Measurements from ENCODE around the gene CDH23. TPM values are rescaled to one million over a fixed set of nuclear protein-coding genes. Genes with fewer than 3 reads are reported as not detected.

The CDH23 gene
- total RNA-seq, 2 donors from 2014 or later, result 8.1 to 9.0 TPM

DNA sequence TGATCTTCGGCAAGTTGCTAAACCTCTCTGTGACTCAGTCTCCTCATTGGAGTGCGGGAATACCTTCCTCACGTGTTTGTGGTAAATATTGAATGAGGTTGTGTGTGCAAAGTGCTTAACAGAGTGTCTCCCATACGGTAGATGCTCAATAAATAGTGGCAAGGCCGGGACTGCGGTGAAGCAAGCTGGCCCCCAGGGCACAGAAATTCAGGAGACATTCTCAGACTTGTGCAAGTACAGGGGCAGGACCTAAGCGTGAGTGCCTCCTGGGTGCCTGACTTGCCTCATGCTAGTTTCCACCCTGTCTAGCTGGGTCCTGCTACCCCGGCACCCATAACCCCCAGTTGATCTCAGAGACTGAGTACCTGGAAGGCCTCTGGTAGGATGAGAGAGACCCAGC is 97.8 kb downstream of the CDH23 start:
- H3K4me3 Mint-ChIP-seq, result no peak overlapping the region
- H3K27ac Mint-ChIP-seq, result no peak overlapping the region
- no peaks in the 10 kb centered on the region for H3K9me3 ChIP-seq (ENCODE audit: control insufficient read depth, low read length, poor library complexity, severe bottlenecking)
- DNase-seq (no peak), ATAC-seq (no peak)
- peaks cover 5% of the 10 kb centered on the region for H3K36me3 Mint-ChIP-seq (ENCODE audit: low read depth)
- H3K4me1 Mint-ChIP-seq, result peaks cover 12% of the 10 kb centered on the region
- peaks cover 34% of the 10 kb centered on the region for H3K27me3 Mint-ChIP-seq

- H3K9me3 ChIP-seq (ENCODE audit: control insufficient read depth, low read length, poor library complexity, severe bottlenecking), result no peaks in the 10 kb centered on the region
- H3K4me1 Mint-ChIP-seq, result peaks cover 12% of the 10 kb centered on the region
- H3K4me3 Mint-ChIP-seq, result no peak overlapping the region
- ATAC-seq (peak; percentile 74), DNase-seq (no peak)
- peaks cover 34% of the 10 kb centered on the region for H3K27me3 Mint-ChIP-seq
- H3K27ac Mint-ChIP-seq, result no peak overlapping the region
- H3K36me3 Mint-ChIP-seq (ENCODE audit: low read depth), result peaks cover 5% of the 10 kb centered on the region
These were observed 98.3 kb downstream of the CDH23 start for GRCh38 chr10:71494980-71495381.

GRCh38 chr10:71496927-71497762 is 100.4 kb downstream of the CDH23 start:
- no peak overlapping the region for H3K4me3 Mint-ChIP-seq
- no peak overlapping the region for H3K27ac Mint-ChIP-seq
- H3K4me1 Mint-ChIP-seq, result peaks cover 12% of the 10 kb centered on the region
- peaks cover 41% of the 10 kb centered on the region for H3K27me3 Mint-ChIP-seq
- ATAC-seq, result no peak
- no peak for DNase-seq
- peaks cover 3% of the 10 kb centered on the region for H3K36me3 Mint-ChIP-seq (ENCODE audit: low read depth)
- H3K9me3 ChIP-seq (ENCODE audit: control insufficient read depth, low read length, poor library complexity, severe bottlenecking), result no peaks in the 10 kb centered on the region

DNA sequence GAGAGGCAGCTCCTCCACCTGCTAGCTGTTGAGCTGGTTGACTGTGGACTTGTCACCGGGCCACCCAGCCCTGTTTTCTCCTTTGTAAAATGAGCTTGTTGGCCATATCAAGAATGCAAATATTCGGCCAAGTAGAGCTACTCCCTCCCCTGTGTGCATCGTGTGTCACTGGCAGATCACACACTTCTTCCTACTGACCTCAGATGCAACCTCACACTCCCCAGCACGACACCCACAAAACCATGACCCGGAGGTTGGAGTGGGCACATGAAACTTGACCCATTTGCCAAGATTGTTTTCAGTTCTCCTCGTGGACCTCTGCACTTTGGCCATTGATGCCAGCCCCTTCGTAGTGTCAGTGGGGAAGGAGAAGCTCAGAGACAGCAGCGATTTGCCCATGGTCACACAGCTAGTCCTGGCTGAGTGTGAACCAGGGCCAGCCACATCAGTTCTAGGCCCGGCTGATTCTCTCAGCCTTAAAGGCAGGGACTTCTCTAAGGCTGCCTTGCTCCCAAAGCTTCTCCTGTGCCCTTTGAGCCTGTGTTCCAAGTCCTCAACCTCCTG is 101.1 kb downstream of the CDH23 start:
- Mint-ChIP-seq H3K4me3 (no peak overlapping the region), H3K27me3 (peaks cover 36% of the 10 kb centered on the region), H3K27ac (no peak overlapping the region), H3K36me3 (ENCODE audit: low read depth) (peaks cover 3% of the 10 kb centered on the region), H3K4me1 (peaks cover 12% of the 10 kb centered on the region)
- ATAC-seq (no peak), DNase-seq (no peak)
- H3K9me3 ChIP-seq (ENCODE audit: control insufficient read depth, low read length, poor library complexity, severe bottlenecking), result no peaks in the 10 kb centered on the region

GRCh38 chr10:71501402-71501801 is 104.7 kb downstream of the CDH23 start:
- H3K36me3 Mint-ChIP-seq (ENCODE audit: low read depth), result peaks cover 4% of the 10 kb centered on the region
- peaks cover 52% of the 10 kb centered on the region for H3K27me3 Mint-ChIP-seq
- no peak overlapping the region for H3K27ac Mint-ChIP-seq
- DNase-seq (no peak), ATAC-seq (no peak)
- H3K4me1 Mint-ChIP-seq, result peaks cover 3% of the 10 kb centered on the region
- H3K9me3 ChIP-seq (ENCODE audit: control insufficient read depth, low read length, poor library complexity, severe bottlenecking), result no peaks in the 10 kb centered on the region
- no peak overlapping the region for H3K4me3 Mint-ChIP-seq

DNA sequence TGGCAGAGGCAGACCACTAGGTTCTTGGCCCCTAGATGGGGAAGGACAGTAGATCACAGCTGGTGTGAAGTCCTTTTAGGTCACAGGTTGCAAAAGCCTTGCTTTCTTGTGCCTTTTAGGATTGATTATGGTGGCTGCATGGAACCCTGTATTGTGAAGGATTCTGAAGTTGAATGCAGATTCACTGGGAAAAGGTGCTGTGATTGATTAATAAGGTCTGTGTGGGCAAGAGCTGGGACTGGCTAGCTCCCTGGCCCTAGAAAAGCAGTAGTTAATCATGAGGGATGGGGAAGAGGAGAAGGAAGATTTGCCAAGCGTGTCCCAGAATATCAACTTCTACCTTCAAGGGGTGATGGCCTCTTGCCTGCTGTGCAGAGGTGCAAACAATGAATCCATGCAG is 105.5 kb downstream of the CDH23 start:
- peaks cover 55% of the 10 kb centered on the region for H3K27me3 Mint-ChIP-seq
- H3K4me1 Mint-ChIP-seq, result peaks cover 3% of the 10 kb centered on the region
- no peak overlapping the region for H3K4me3 Mint-ChIP-seq
- H3K9me3 ChIP-seq (ENCODE audit: control insufficient read depth, low read length, poor library complexity, severe bottlenecking), result no peaks in the 10 kb centered on the region
- no peak overlapping the region for H3K27ac Mint-ChIP-seq
- DNase-seq, result no peak
- peaks cover 4% of the 10 kb centered on the region for H3K36me3 Mint-ChIP-seq (ENCODE audit: low read depth)
- no peak for ATAC-seq

DNA sequence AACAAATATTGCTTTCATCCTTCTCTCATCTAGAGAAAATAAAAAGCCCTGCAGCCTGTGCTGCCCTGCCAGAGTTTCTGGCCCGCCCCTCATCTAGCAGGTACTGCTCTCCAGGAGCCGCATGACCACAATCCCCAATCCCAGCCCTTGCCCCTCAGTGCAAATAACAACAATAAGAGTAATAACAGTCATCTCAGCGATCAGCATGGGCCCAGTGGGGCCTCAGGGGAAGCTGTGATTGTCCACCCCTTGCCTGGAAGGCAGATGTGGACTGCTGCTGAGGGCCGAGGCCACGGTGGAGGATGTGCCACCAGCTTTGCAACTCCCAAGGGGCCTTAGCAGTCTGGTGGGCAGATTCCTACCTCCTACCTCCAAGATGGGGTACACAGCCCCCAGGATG is 106.1 kb downstream of the CDH23 start:
- H3K4me1 Mint-ChIP-seq, result peaks cover 3% of the 10 kb centered on the region
- no peaks in the 10 kb centered on the region for H3K9me3 ChIP-seq (ENCODE audit: control insufficient read depth, low read length, poor library complexity, severe bottlenecking)
- H3K27ac Mint-ChIP-seq, result no peak overlapping the region
- no peak for ATAC-seq
- H3K27me3 Mint-ChIP-seq, result peaks cover 52% of the 10 kb centered on the region
- H3K36me3 Mint-ChIP-seq (ENCODE audit: low read depth), result peaks cover 4% of the 10 kb centered on the region
- no peak for DNase-seq
- no peak overlapping the region for H3K4me3 Mint-ChIP-seq

DNA sequence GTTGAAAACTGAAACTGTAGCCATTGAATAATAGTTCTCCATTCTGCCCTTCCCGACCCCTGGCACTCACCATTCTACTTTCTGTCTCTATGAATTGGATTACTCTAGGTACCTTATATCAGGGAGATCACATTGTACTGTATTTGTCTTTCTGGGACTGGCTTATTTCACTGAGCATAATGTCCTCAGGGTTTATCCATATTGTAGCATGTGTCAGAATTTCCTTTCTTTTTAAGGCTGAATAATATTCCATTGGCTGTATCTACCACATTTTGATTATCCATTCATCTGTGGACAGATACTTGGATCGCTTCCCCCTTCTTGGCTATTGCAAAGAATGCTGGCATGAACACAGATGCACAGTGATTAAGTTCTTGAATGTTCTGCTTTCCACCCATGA is 107.4 kb downstream of the CDH23 start:
- no peaks in the 10 kb centered on the region for H3K9me3 ChIP-seq (ENCODE audit: control insufficient read depth, low read length, poor library complexity, severe bottlenecking)
- no peak overlapping the region for H3K27ac Mint-ChIP-seq
- peaks cover 2% of the 10 kb centered on the region for H3K36me3 Mint-ChIP-seq (ENCODE audit: low read depth)
- DNase-seq (no peak), ATAC-seq (no peak)
- peaks cover 3% of the 10 kb centered on the region for H3K4me1 Mint-ChIP-seq
- H3K4me3 Mint-ChIP-seq, result no peak overlapping the region
- peaks cover 39% of the 10 kb centered on the region for H3K27me3 Mint-ChIP-seq

DNA sequence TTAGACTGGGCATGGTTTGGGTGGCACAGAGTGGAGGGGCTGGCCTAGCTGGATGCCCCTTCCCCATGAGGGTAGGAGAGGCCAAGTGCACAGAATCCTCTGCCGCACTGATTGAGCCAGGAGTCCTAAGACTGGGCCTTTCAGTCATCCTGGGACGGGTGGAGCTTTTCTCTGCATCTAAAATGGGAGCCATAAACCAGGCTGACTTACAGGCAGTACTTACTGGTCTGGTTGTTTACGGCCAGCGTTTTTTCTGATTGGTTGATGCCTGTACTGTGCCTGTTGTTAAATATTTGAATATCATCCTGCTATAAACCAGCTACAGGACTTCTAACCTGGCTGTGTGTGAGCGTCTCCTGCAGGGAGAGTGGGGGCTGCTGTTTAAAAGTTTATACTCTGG is 107.8 kb downstream of the CDH23 start:
- ATAC-seq, result no peak
- Mint-ChIP-seq H3K4me3 (no peak overlapping the region), H3K27ac (no peak overlapping the region), H3K4me1 (peaks cover 3% of the 10 kb centered on the region), H3K27me3 (peaks cover 38% of the 10 kb centered on the region), H3K36me3 (ENCODE audit: low read depth) (peaks cover 2% of the 10 kb centered on the region)
- no peak for DNase-seq
- H3K9me3 ChIP-seq (ENCODE audit: control insufficient read depth, low read length, poor library complexity, severe bottlenecking), result no peaks in the 10 kb centered on the region

DNA sequence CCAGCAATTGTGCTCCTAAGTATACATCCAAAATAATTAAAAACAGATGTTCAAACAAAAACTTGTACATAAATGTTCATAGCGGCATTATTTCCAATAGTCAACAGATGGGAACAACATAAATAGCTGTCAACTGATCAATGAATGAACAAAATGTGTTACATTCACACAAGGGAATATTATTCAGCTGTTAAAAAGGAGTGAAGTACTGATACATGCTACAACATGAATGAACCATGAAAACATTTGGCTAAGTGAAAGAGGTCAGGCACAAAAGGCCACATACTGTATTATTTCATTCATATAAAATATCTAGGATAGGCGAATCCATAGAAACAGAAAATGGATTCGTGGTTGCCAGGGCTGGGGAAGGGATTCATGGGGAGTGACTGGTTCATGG is 109.1 kb downstream of the CDH23 start:
- no peaks in the 10 kb centered on the region for H3K9me3 ChIP-seq (ENCODE audit: control insufficient read depth, low read length, poor library complexity, severe bottlenecking)
- ATAC-seq, result no peak
- Mint-ChIP-seq H3K36me3 (ENCODE audit: low read depth) (peaks cover 2% of the 10 kb centered on the region), H3K4me3 (no peak overlapping the region), H3K27ac (no peak overlapping the region), H3K4me1 (peaks cover 3% of the 10 kb centered on the region), H3K27me3 (peaks cover 36% of the 10 kb centered on the region)
- DNase-seq, result no peak

DNA sequence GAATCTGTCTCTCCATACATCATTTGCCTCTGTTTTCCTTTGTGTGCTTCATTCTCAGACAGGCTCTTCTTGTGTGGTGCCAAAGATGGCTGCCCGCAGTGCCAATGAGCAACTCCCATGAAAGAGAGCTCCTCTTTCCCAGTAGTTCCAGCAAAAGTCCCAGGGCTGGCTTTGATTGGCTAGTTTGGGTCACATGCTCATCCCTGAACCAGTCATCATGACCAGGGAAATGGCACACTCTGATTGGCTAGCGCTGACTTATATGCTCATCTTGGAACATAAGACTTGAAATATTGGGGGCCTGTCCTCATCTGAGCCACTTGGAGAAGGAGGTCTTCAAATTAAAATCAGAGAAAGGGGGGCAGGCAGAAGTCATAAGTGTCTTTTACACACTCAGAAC is 112.7 kb downstream of the CDH23 start:
- peaks cover 22% of the 10 kb centered on the region for H3K27me3 Mint-ChIP-seq
- no peak overlapping the region for H3K27ac Mint-ChIP-seq
- peaks cover 3% of the 10 kb centered on the region for H3K4me1 Mint-ChIP-seq
- no peak overlapping the region for H3K4me3 Mint-ChIP-seq
- no peak for ATAC-seq
- no peak for DNase-seq
- no peaks in the 10 kb centered on the region for H3K9me3 ChIP-seq (ENCODE audit: control insufficient read depth, low read length, poor library complexity, severe bottlenecking)
- H3K36me3 Mint-ChIP-seq (ENCODE audit: low read depth), result no peaks in the 10 kb centered on the region

GRCh38 chr10:71511206-71511605 is 114.5 kb downstream of the CDH23 start:
- H3K4me3 Mint-ChIP-seq, result no peak overlapping the region
- H3K27ac Mint-ChIP-seq, result no peak overlapping the region
- peaks cover 4% of the 10 kb centered on the region for H3K27me3 Mint-ChIP-seq
- H3K4me1 Mint-ChIP-seq, result no peaks in the 10 kb centered on the region
- no peaks in the 10 kb centered on the region for H3K36me3 Mint-ChIP-seq (ENCODE audit: low read depth)
- ATAC-seq, result no peak
- H3K9me3 ChIP-seq (ENCODE audit: control insufficient read depth, low read length, poor library complexity, severe bottlenecking), result no peaks in the 10 kb centered on the region
- DNase-seq, result no peak

DNA sequence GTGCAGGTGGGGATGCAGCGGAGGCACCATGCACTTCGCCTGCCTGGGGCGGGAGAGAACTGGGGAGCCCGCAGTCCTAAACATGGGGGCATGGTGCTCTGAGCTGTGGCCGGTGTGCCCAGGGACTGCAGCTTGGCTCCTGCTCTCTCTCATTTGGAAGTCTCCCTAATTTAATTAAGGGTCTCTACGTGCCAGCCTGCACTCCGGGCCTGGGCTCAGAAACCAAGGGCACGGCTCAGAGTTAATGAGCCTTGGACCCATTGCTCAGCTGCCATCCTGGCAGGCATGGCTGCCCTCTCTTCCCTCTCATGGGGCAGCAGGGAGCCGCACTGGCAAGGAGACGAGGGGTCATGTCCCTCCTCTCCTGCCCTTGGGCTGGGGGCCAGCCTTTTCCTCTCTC is 115.6 kb downstream of the CDH23 start:
- H3K9me3 ChIP-seq (ENCODE audit: control insufficient read depth, low read length, poor library complexity, severe bottlenecking), result no peaks in the 10 kb centered on the region
- no peaks in the 10 kb centered on the region for H3K4me1 Mint-ChIP-seq
- no peaks in the 10 kb centered on the region for H3K36me3 Mint-ChIP-seq (ENCODE audit: low read depth)
- DNase-seq (no peak), ATAC-seq (no peak)
- H3K27ac Mint-ChIP-seq, result no peak overlapping the region
- no peak overlapping the region for H3K4me3 Mint-ChIP-seq
- no peaks in the 10 kb centered on the region for H3K27me3 Mint-ChIP-seq

Measured in T-helper 17 cell (primary cell).